ENCODE results near the gene UPF1. TPM values are rescaled to one million over a fixed set of nuclear protein-coding genes. Genes with fewer than 3 reads are reported as not detected.

Gene UPF1
- total and polyA plus RNA-seq, 4 experiments from 2014 or later = 2.6 to 130 (median 74.3) TPM

DNA sequence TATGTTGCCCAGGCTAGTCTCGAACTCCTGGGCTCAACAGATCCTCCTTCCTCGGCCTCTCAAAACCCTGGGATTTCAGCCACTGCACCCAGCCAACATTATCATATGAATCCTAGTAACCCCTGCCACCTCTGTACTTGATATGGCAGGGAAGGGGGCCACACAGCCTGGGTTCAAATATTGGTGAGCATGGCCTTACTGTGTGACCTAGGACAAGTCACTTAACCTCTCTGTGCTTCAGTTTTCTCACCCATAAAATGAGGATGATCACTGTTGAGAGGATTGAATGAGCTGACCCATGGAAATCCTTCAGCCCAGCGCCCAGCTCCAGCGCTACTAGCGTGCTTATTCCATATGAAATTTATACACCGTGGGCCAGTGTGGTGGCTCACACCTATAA, 37.1 kb upstream of the UPF1 start:
- Mint-ChIP-seq H3K4me3 (no peak overlapping the region), H3K27ac (no peak overlapping the region), H3K36me3 (no peaks in the 10 kb centered on the region), H3K27me3 (peaks cover 31 to 40% of the 10 kb centered on the region in 2 donors), H3K9me3 (peaks cover 0 to 2% (median 0%) of the 10 kb centered on the region in 8 donors), H3K4me1 (peaks cover 4 to 18% (median 8%) of the 10 kb centered on the region in 4 donors)
- intact Hi-C loops (cut with micrococcal nuclease) = no loop called here
- peaks cover 14% of the 10 kb centered on the region for H3K27me3 ChIP-seq (ENCODE audit: insufficient read depth, low read length)
- no peaks in the 10 kb centered on the region for H3K36me3 ChIP-seq (ENCODE audit: insufficient read depth, low read length)
- no peak overlapping the region for H3K27ac ChIP-seq (ENCODE audit: low read depth, low read length)
- POLR2A ChIA-PET (ENCODE audit: partially characterized antibody) = no interaction called here
- no peak for DNase-seq
- CTCF ChIA-PET (ENCODE audit: partially characterized antibody) = no interaction called here
- no peak overlapping the region for H3K4me3 ChIP-seq (ENCODE audit: low read length in 2 of 2)
- H3K9me3 ChIP-seq (ENCODE audit: control insufficient read depth in 1 of 2, low read length in 2 of 2) = no peaks in the 10 kb centered on the region
- H3K4me1 ChIP-seq (ENCODE audit: insufficient read depth, low read length) = peaks cover 11% of the 10 kb centered on the region

DNA sequence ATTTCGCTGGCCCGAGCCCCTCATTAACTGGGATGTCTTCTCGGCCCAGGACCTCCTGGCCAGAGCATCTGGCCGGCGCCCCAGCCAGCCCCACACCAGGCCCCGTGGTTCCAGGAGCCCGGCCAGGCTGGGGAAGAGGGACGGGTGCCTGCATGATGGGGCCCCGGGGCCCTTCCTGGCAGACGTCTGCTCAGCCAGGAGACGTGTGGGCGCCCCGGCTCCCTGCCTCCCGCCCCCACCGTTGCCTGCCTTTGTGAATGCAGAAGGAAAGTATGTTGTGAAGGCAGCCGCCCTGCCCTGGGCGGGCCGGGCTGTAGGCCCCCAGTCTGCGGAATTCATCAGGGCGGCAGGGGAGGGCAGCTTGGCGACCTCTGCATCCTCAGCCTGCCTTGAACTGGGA, 36.2 kb upstream of the UPF1 start:
- H3K27ac ChIP-seq (ENCODE audit: low read depth, low read length) = no peak overlapping the region
- no peaks in the 10 kb centered on the region for H3K9me3 ChIP-seq (ENCODE audit: control insufficient read depth in 1 of 2, low read length in 2 of 2)
- DNase-seq = no peak
- no peak overlapping the region for H3K4me3 ChIP-seq (ENCODE audit: low read length in 2 of 2)
- intact Hi-C loops (cut with micrococcal nuclease) = no loop called here
- Mint-ChIP-seq H3K27me3 (peaks cover 27 to 36% of the 10 kb centered on the region in 2 donors), H3K9me3 (peaks cover 0 to 2% (median 0%) of the 10 kb centered on the region in 8 donors), H3K36me3 (no peaks in the 10 kb centered on the region), H3K4me3 (no peak overlapping the region), H3K4me1 (peaks cover 0 to 10% (median 3%) of the 10 kb centered on the region in 4 donors), H3K27ac (no peak overlapping the region)
- peaks cover 4% of the 10 kb centered on the region for H3K4me1 ChIP-seq (ENCODE audit: insufficient read depth, low read length)
- CTCF ChIA-PET (ENCODE audit: partially characterized antibody) = no interaction called here
- H3K27me3 ChIP-seq (ENCODE audit: insufficient read depth, low read length) = peaks cover 10% of the 10 kb centered on the region
- H3K36me3 ChIP-seq (ENCODE audit: insufficient read depth, low read length) = no peaks in the 10 kb centered on the region
- POLR2A ChIA-PET (ENCODE audit: partially characterized antibody) = no interaction called here

DNA sequence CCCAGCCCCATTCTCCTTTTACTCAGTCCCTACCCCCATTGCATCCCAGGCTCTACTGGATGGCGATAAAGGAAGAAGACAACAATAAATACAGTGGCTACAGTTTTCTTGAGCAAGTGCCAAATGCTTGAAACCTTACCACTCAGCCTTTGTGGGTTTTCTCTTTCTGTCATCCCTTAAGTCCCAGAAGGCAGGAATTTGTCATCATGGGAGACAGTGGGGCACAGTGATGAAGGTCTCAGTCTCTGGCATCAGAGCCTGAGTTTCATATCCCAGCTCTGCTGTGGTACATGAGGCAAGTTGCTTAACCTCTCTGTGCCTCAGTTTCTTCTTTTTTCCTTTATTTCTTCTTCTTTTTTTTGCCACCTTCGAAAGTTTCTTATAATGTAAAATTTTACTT, 35.5 kb upstream of the UPF1 start:
- H3K4me1 ChIP-seq (ENCODE audit: insufficient read depth, low read length) = no peaks in the 10 kb centered on the region
- intact Hi-C loops (cut with micrococcal nuclease) = no loop called here
- peaks cover 22 to 33% of the 10 kb centered on the region in 2 donors for H3K27me3 Mint-ChIP-seq
- no peaks in the 10 kb centered on the region for H3K36me3 Mint-ChIP-seq
- no peaks in the 10 kb centered on the region for H3K9me3 ChIP-seq (ENCODE audit: control insufficient read depth in 1 of 2, low read length in 2 of 2)
- no peak for DNase-seq
- H3K36me3 ChIP-seq (ENCODE audit: insufficient read depth, low read length) = no peaks in the 10 kb centered on the region
- H3K27ac Mint-ChIP-seq = no peak overlapping the region
- H3K4me1 Mint-ChIP-seq = peaks cover 0 to 6% (median under 1%) of the 10 kb centered on the region in 4 donors
- CTCF ChIA-PET (ENCODE audit: partially characterized antibody) = no interaction called here
- H3K9me3 Mint-ChIP-seq = peaks cover 0 to 2% (median 0%) of the 10 kb centered on the region in 8 donors
- H3K27me3 ChIP-seq (ENCODE audit: insufficient read depth, low read length) = peaks cover 7% of the 10 kb centered on the region
- H3K27ac ChIP-seq (ENCODE audit: low read depth, low read length) = no peak overlapping the region
- POLR2A ChIA-PET (ENCODE audit: partially characterized antibody) = no interaction called here
- H3K4me3 Mint-ChIP-seq = no peak overlapping the region
- H3K4me3 ChIP-seq (ENCODE audit: low read length in 2 of 2) = no peak overlapping the region

DNA sequence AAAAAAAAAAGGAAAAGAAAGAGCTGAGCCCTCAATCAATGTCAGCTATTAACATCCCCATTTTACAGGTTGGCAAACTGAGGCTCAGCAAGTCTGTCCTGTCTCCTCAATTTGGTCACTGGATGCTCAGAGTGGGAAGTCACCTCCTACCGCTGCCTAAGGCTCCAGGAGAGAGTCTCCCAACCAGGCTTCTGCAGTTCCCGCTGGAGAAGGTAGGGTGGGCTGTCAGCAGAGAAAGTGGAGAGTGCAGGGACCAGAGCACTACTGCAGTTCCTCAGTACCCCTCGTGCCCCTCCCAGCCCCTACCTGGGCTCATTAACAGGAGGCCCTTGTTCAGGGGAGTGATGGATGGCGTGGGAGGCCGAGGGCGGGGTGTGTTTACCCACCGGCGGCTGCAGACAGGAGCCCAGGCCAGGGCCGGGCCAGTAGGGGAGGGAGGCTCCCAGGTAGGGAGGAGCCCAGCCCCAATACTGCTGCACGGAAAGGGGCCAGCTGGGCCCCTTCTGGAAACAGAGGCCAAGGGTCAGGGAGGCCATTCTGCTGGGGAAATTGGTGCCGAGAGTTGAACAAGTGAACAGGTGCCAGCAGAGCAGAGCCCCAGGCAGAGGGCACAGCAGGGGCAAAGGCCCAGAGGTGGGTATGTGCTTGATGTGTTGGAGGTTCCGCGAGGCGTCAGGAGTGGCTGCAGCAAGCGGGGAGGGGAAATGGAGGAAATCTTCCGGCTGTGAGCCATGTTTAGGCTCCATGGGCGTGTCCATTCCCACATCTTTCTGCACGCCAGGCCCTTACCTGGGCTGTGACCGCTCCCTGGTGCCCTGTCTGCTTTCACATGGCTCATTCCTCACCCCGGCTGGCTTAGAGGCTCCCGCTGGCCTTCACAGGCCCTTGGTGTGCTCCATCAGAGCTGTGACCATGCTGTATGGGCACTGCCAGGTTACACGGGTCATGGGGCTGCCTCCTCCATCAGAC, 33.1 kb upstream of the UPF1 start:
- Histone ChIP-seq H3K27me3 (ENCODE audit: insufficient read depth, low read length) (no peaks in the 10 kb centered on the region), H3K4me1 (ENCODE audit: insufficient read depth, low read length) (no peaks in the 10 kb centered on the region), H3K27ac (ENCODE audit: low read depth, low read length) (no peak overlapping the region), H3K9me3 (ENCODE audit: control insufficient read depth in 1 of 2, low read length in 2 of 2) (no peaks in the 10 kb centered on the region), H3K4me3 (ENCODE audit: low read length in 2 of 2) (no peak overlapping the region), H3K36me3 (ENCODE audit: insufficient read depth, low read length) (no peaks in the 10 kb centered on the region)
- ChIA-PET CTCF (ENCODE audit: partially characterized antibody) (no interaction called here), POLR2A (ENCODE audit: partially characterized antibody) (no interaction called here)
- peaks cover 20 to 22% of the 10 kb centered on the region in 2 donors for H3K27me3 Mint-ChIP-seq
- no peak for DNase-seq
- no peaks in the 10 kb centered on the region for H3K36me3 Mint-ChIP-seq
- intact Hi-C loops (cut with micrococcal nuclease) = no loop called here
- H3K9me3 Mint-ChIP-seq = peaks cover 0 to 2% (median 0%) of the 10 kb centered on the region in 8 donors
- no peak overlapping the region for H3K27ac Mint-ChIP-seq
- no peak overlapping the region for H3K4me3 Mint-ChIP-seq
- no peaks in the 10 kb centered on the region for H3K4me1 Mint-ChIP-seq

DNA sequence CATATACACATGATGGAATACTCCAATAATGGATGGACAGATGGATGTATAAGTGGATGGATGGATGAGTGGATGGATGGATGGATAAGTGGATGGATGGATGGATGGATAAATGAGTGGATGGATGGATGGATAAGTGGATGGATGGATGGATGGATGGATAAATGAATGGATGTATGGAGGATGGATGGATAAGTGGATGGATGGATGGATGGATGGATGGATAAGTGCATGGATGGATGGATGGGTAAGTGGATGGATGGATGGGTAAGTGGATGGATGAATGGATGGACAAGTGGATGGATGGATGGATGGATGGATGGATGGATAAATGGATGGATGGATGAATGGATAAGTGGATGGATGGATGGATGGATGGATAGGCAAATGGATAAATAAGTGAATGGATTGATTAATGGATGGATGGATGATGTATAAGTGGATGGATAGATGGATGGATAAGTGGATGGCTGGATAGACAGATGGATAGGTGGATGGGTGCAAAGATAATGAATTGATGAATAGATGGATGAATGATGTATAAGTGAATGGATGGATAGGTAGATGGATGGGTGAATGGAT, 32.3 kb upstream of the UPF1 start:
- no peak for DNase-seq
- no peak overlapping the region for H3K4me3 ChIP-seq (ENCODE audit: low read length in 2 of 2)
- peaks cover 0 to 2% (median 0%) of the 10 kb centered on the region in 8 donors for H3K9me3 Mint-ChIP-seq
- no peak overlapping the region for H3K27ac ChIP-seq (ENCODE audit: low read depth, low read length)
- CTCF ChIA-PET (ENCODE audit: partially characterized antibody) = no interaction called here
- no peak overlapping the region for H3K4me3 Mint-ChIP-seq
- POLR2A ChIA-PET (ENCODE audit: partially characterized antibody) = no interaction called here
- H3K36me3 ChIP-seq (ENCODE audit: insufficient read depth, low read length) = no peaks in the 10 kb centered on the region
- H3K27ac Mint-ChIP-seq = no peak overlapping the region
- no peaks in the 10 kb centered on the region for H3K4me1 Mint-ChIP-seq
- H3K27me3 ChIP-seq (ENCODE audit: insufficient read depth, low read length) = no peaks in the 10 kb centered on the region
- H3K4me1 ChIP-seq (ENCODE audit: insufficient read depth, low read length) = no peaks in the 10 kb centered on the region
- peaks cover 17 to 19% of the 10 kb centered on the region in 2 donors for H3K27me3 Mint-ChIP-seq
- no peaks in the 10 kb centered on the region for H3K9me3 ChIP-seq (ENCODE audit: control insufficient read depth in 1 of 2, low read length in 2 of 2)
- intact Hi-C loops (cut with micrococcal nuclease) = no loop called here
- no peaks in the 10 kb centered on the region for H3K36me3 Mint-ChIP-seq

DNA sequence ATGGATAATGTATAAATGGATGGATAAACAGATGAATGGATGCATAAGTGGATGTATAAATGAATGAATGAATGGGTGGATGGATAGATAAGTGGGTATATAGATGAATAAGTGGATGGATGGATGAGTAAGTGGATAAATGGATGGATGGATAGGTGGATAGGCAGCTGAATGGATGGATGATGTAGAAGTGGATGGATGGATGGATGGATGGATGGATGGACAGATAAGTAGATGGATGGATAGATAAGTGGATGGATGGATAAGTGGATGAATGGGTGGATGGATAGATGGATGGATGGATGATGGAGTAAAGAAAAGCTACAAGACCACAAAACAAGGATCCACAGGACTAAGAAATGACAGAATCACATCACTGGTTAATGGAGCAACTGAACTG, 31.7 kb upstream of the UPF1 start:
- Mint-ChIP-seq H3K4me1 (no peaks in the 10 kb centered on the region), H3K27ac (no peak overlapping the region), H3K27me3 (peaks cover 13 to 14% of the 10 kb centered on the region in 2 donors), H3K9me3 (peaks cover 0 to 2% (median 0%) of the 10 kb centered on the region in 8 donors), H3K4me3 (no peak overlapping the region), H3K36me3 (no peaks in the 10 kb centered on the region)
- H3K4me3 ChIP-seq (ENCODE audit: low read length in 2 of 2) = no peak overlapping the region
- H3K27me3 ChIP-seq (ENCODE audit: insufficient read depth, low read length) = no peaks in the 10 kb centered on the region
- ChIA-PET CTCF (ENCODE audit: partially characterized antibody) (no interaction called here), POLR2A (ENCODE audit: partially characterized antibody) (no interaction called here)
- no peak overlapping the region for H3K27ac ChIP-seq (ENCODE audit: low read depth, low read length)
- H3K9me3 ChIP-seq (ENCODE audit: control insufficient read depth in 1 of 2, low read length in 2 of 2) = no peaks in the 10 kb centered on the region
- no peaks in the 10 kb centered on the region for H3K4me1 ChIP-seq (ENCODE audit: insufficient read depth, low read length)
- DNase-seq = no peak
- intact Hi-C loops (cut with micrococcal nuclease) = no loop called here
- no peaks in the 10 kb centered on the region for H3K36me3 ChIP-seq (ENCODE audit: insufficient read depth, low read length)

DNA sequence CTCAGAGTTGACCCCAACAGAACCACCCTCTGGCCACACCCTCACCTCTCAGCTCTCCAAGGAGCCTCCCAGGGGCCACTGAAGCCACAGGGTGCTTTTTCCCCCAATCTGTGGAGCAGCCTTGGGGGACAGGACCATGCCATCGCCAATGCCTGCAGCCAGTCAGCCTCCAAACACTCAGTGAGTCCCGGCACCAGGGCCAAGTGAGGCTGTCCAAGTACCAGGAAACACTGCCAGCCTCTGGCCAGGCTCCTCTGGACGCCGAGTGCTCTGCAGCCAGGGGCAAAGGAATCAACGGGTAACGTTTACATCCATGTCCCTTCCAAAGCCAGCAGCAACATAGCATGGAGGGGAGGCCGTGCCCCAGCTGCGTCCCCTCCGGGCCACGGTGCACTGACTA, 31.1 kb upstream of the UPF1 start:
- no peak for DNase-seq
- intact Hi-C loops (cut with micrococcal nuclease) = no loop called here
- H3K4me3 ChIP-seq (ENCODE audit: low read length in 2 of 2) = no peak overlapping the region
- Mint-ChIP-seq H3K9me3 (peaks cover 0 to 2% (median 0%) of the 10 kb centered on the region in 8 donors), H3K27me3 (peaks cover 13% of the 10 kb centered on the region in 2 donors), H3K4me3 (no peak overlapping the region), H3K4me1 (no peaks in the 10 kb centered on the region), H3K27ac (no peak overlapping the region), H3K36me3 (no peaks in the 10 kb centered on the region)
- H3K27ac ChIP-seq (ENCODE audit: low read depth, low read length) = no peak overlapping the region
- no peaks in the 10 kb centered on the region for H3K27me3 ChIP-seq (ENCODE audit: insufficient read depth, low read length)
- ChIA-PET CTCF (ENCODE audit: partially characterized antibody) (no interaction called here), POLR2A (ENCODE audit: partially characterized antibody) (no interaction called here)
- no peaks in the 10 kb centered on the region for H3K9me3 ChIP-seq (ENCODE audit: control insufficient read depth in 1 of 2, low read length in 2 of 2)
- no peaks in the 10 kb centered on the region for H3K36me3 ChIP-seq (ENCODE audit: insufficient read depth, low read length)
- no peaks in the 10 kb centered on the region for H3K4me1 ChIP-seq (ENCODE audit: insufficient read depth, low read length)

All from CD4-positive, alpha-beta memory T cell (primary cell).